IMR-90 (cell line): ENCODE measurements around the gene LRP3. TPM values are rescaled to one million over a fixed set of nuclear protein-coding genes. Genes with fewer than 3 reads are reported as not detected.
"Not testable (repeated sequence)": the region's sequence is repeated elsewhere in the genome, so short reads cannot be mapped to it uniquely, and the experiment has no call there.

Experiments used
- ATAC-seq: fragments of 200-7000 bp; cut with Tn5 transposase; 2 replicates; pipeline ENCODE4 v1.9.1; 2020; ENCODE audit warnings: low read depth, mild to moderate bottlenecking, moderate library complexity
- BruUV-seq: library from RNA; stranded (reverse); fragments of 400-500 nt; replicated peaks from 2 replicates; lab custom pipeline; 2021; lab: Mats Ljungman, UMichigan
- CTCF ChIA-PET: fragments of 300-600 bp; formaldehyde crosslinking; extraction: SDS; loops from one replicate; lab custom pipeline; 2021; ENCODE audit warnings: antibody characterized with exemption; lab: Yijun Ruan, JAX
- POLR2A ChIA-PET: fragments of 300-600 bp; sonication (Branson Sonifier 250); formaldehyde crosslinking; loops from one replicate; lab custom pipeline; 2022; ENCODE audit warnings: antibody characterized with exemption; ENCODE audit not compliant: unreplicated experiment; lab: Charles Lee
- DNase-seq: peaks from one replicate; pipeline ENCODE4 v3.0.0; 2013
- H2AFZ ChIP-seq: replicated peaks from 2 replicates; pipeline ENCODE3; 2013; ENCODE audit warnings: low read length, mild to moderate bottlenecking; ENCODE audit not compliant: poor library complexity
- H2AK5ac ChIP-seq: 2 replicates; pipeline ENCODE4 v1.6.1; 2013; ENCODE audit warnings: low read depth, low read length, inconsistent platforms
- H2AK9ac ChIP-seq: replicated peaks from 2 replicates; pipeline ENCODE3; 2013; ENCODE audit warnings: mild to moderate bottlenecking, low read depth, low read length, moderate library complexity; ENCODE audit not compliant: poor library complexity
- H2BK120ac ChIP-seq: 2 replicates; pipeline ENCODE4 v1.6.1; 2013; ENCODE audit warnings: low read depth, low read length, inconsistent platforms
- H2BK15ac ChIP-seq: 3 replicates; pipeline ENCODE4 v1.6.1; 2013; ENCODE audit warnings: low read depth, low read length, inconsistent platforms
- H2BK20ac ChIP-seq: 2 replicates; pipeline ENCODE4 v1.6.1; 2013; ENCODE audit warnings: low read depth, mild to moderate bottlenecking, inconsistent platforms, low read length, moderate library complexity
- H2BK5ac ChIP-seq: 2 replicates; pipeline ENCODE4 v1.6.1; 2013; ENCODE audit warnings: mild to moderate bottlenecking, low read depth, low read length, inconsistent platforms; ENCODE audit not compliant: poor library complexity, severe bottlenecking
- H3K14ac ChIP-seq: replicated peaks from 2 replicates; pipeline ENCODE4 v1.6.1; 2013; ENCODE audit warnings: low read depth, low read length, inconsistent platforms
- H3K18ac ChIP-seq: 2 replicates; pipeline ENCODE4 v1.6.1; 2013; ENCODE audit warnings: low read depth, low read length, control low read depth
- H3K23ac ChIP-seq: 2 replicates; pipeline ENCODE4 v1.6.1; 2013; ENCODE audit warnings: low read depth, low read length, inconsistent platforms
- H3K27ac ChIP-seq: 2 replicates; pipeline ENCODE4 v1.5.1; 2013; ENCODE audit warnings: mild to moderate bottlenecking, control low read depth, low read length; ENCODE audit not compliant: insufficient read depth
- H3K27me3 ChIP-seq: 2 replicates; pipeline ENCODE4 v1.6.1; 2013; ENCODE audit warnings: low read length; ENCODE audit not compliant: control insufficient read depth, insufficient read depth
- H3K36me3 ChIP-seq: 2 replicates; pipeline ENCODE4 v1.6.1; 2013; ENCODE audit warnings: low read length, mixed read lengths; ENCODE audit not compliant: control insufficient read depth, insufficient read depth
- H3K4ac ChIP-seq: 2 replicates; pipeline ENCODE4 v1.6.1; 2013; ENCODE audit warnings: low read depth, low read length, inconsistent platforms
- H3K4me1 ChIP-seq: 2 replicates; pipeline ENCODE4 v1.6.1; 2013; ENCODE audit warnings: low read length, mixed read lengths; ENCODE audit not compliant: control insufficient read depth, insufficient read depth
- H3K4me2 ChIP-seq: 2 replicates; pipeline ENCODE4 v1.6.1; 2013; ENCODE audit warnings: low read depth, mild to moderate bottlenecking, control low read depth, low read length, moderate library complexity
- H3K4me3 ChIP-seq: 2 replicates; pipeline ENCODE4 v1.5.1; 2013; ENCODE audit warnings: low read depth, mild to moderate bottlenecking, control low read depth, low read length, moderate library complexity; ENCODE audit not compliant: insufficient read depth
- H3K56ac ChIP-seq: 2 replicates; pipeline ENCODE4 v1.6.1; 2013; ENCODE audit warnings: low read length, inconsistent platforms; ENCODE audit not compliant: insufficient read depth; ENCODE audit errors: extremely low read depth
- H3K79me1 ChIP-seq, 2 experiments: 2 replicates each; pipeline ENCODE4 v1.6.1; 2013; ENCODE audit warnings: low read length in 2 of 2, inconsistent platforms in 1 of 2, low read depth in 1 of 2
- H3K9ac ChIP-seq: 2 replicates; pipeline ENCODE4 v1.6.1; 2013; ENCODE audit warnings: low read depth, low read length, control low read depth
- H3K9me1 ChIP-seq: 2 replicates; pipeline ENCODE4 v1.6.1; 2013; ENCODE audit warnings: low read length, inconsistent platforms; ENCODE audit not compliant: insufficient read depth
- H3K9me3 ChIP-seq: 2 replicates; pipeline ENCODE4 v1.6.1; 2013; ENCODE audit warnings: low read length; ENCODE audit not compliant: control insufficient read depth, insufficient read depth
- H4K20me1 ChIP-seq: 2 replicates; pipeline ENCODE4 v1.6.1; 2013; ENCODE audit warnings: low read length, inconsistent platforms; ENCODE audit not compliant: insufficient read depth
- H4K5ac ChIP-seq: 2 replicates; pipeline ENCODE4 v1.6.1; 2013; ENCODE audit warnings: mild to moderate bottlenecking, low read depth, low read length, control low read depth
- H4K8ac ChIP-seq, 2 experiments: 2 replicates each; pipeline ENCODE4 v1.6.1; 2013; ENCODE audit warnings: low read depth in 2 of 2, low read length in 2 of 2, control low read depth in 1 of 2, inconsistent platforms in 1 of 2
- H4K91ac ChIP-seq: 2 replicates; pipeline ENCODE4 v1.6.1; 2013; ENCODE audit warnings: low read depth, low read length, inconsistent platforms; ENCODE audit not compliant: insufficient read depth
- WGBS, 2 experiments: methylation state at CpG; one replicate each; pipeline versions ENCODE4 v1.1.5 to v1.1.7; 2013; ENCODE audit warnings: missing lambda C conversion rate in 2 of 2; ENCODE audit not compliant: insufficient read length in 1 of 2; ENCODE audit errors: extremely low coverage in 2 of 2; 5-methylcytosine and 5-hydroxymethylcytosine counted together
- dilution Hi-C: fragments of 300-500 bp; cut with HindIII; formaldehyde crosslinking; loops from one replicate; pipeline ENCODE4 v1.14.3; 2018; ENCODE audit warnings: low sequenced_read_pairs; ENCODE audit not compliant: unreplicated experiment
- in situ Hi-C: fragments of 300-500 bp; cut with MboI; formaldehyde crosslinking; loops from 3 replicates; pipeline ENCODE4 v1.14.3; 2019; ENCODE audit warnings: low sequenced_read_pairs, inconsistent platforms, mixed read lengths
- intact Hi-C: fragments of 100-400 bp; cut with micrococcal nuclease; formaldehyde crosslinking; loops from 2 replicates; pipeline ENCODE4 v1.10.0; 2022
- polyA plus RNA-seq, 3 experiments: library from polyadenylated mRNA; depleted of rRNA; stranded (reverse); fragments of >200 nt; gene quantifications; 2 replicates each; pipeline ENCODE4 v1.2.3, GENCODE V29; 2012; ENCODE audit warnings: low replicate concordance in 1 of 3
- total RNA-seq: library from RNA; depleted of rRNA; stranded (reverse); fragments of >200 nt; gene quantifications from 2 replicates; pipeline ENCODE4 v1.2.3, GENCODE V29; 2012

The LRP3 gene
- total and polyA plus RNA-seq, 2 of the 4 experiments (the other 2 are of a cell fraction) = 8.4 to 20.2 TPM

DNA sequence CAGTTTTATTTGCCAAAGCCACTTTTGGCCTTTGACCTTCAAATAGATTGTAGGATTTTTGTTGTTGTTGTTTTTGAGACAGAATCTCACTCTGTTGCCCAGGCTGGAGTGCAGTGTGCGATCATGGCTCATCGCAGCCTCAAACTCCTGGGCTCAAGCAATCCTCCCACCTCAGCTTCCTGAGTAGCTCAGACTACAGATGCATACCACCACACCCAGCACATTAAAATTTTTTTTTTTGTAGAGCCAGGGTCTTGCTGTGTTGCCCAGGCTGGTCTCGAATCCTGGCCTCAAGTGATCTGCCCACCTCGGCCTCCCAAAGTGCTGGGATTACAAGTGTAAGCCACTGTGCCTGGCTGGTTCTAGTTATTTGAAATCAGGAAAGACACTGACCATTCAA is 3.0 kb upstream of the LRP3 start:
- dilution Hi-C loops = not testable (repeated sequence)

More for the DNA sequence above, 3.0 kb upstream of the LRP3 start:
- H2AFZ ChIP-seq, H4K91ac ChIP-seq, H2BK5ac ChIP-seq, BruUV-seq, H3K36me3 ChIP-seq, H2AK9ac ChIP-seq, H2BK15ac ChIP-seq, H4K5ac ChIP-seq, H4K20me1 ChIP-seq, ATAC-seq, H4K8ac ChIP-seq, H2BK20ac ChIP-seq, H3K4me1 ChIP-seq, H3K27ac ChIP-seq, H3K23ac ChIP-seq, H3K9me3 ChIP-seq, H3K4ac ChIP-seq, intact Hi-C loops, H3K9ac ChIP-seq, H3K9me1 ChIP-seq, in situ Hi-C loops, H3K4me3 ChIP-seq, POLR2A ChIA-PET, H3K14ac ChIP-seq, H3K18ac ChIP-seq, H3K79me1 ChIP-seq, DNase-seq, H2AK5ac ChIP-seq, H3K4me2 ChIP-seq, H3K56ac ChIP-seq, H2BK120ac ChIP-seq: not testable (repeated sequence)
- H3K27me3 ChIP-seq = peaks cover 10% of the 10 kb centered on the region; the same call in 1 of the 2 replicates
- WGBS, 2 experiments = no CpG with 5 or more reads among the region's 4 CpGs
- CTCF ChIA-PET = interaction anchor here (0.8 kb wide), 1 partner anchor 47 kb away, joined by 3 read pairs; no protein-coding TSS in a partner anchor
